HepG2 (cell line): ENCODE results near the gene NSD1. TPM values are rescaled to one million over a fixed set of nuclear protein-coding genes. Genes with fewer than 3 reads are reported as not detected.
A peak's percentile ranks its signal among the peaks of the same experiment; 100 is the strongest.

Experiments
- ATAC-seq: fragments of 200-7000 bp; cut with Tn5 transposase; 3 replicates; pipeline ENCODE4 v1.9.1; 2020; ENCODE audit warnings: mild to moderate bottlenecking, moderate library complexity
- BruUV-seq: library from RNA; stranded (reverse); fragments of 400-500 nt; replicated peaks from 2 replicates; lab custom pipeline; 2021; lab: Mats Ljungman, UMichigan
- CTCF ChIA-PET: fragments of 300-600 bp; formaldehyde crosslinking; extraction: SDS; loops from one replicate; lab custom pipeline; 2021; ENCODE audit warnings: low total read pairs, inconsistent platforms, low intra/inter-chr PET ratio; lab: Yijun Ruan, JAX
- POLR2A ChIA-PET: fragments of 350-600 bp; sonication (Branson Sonifier 250); formaldehyde crosslinking; loops from one replicate; lab custom pipeline; 2020; ENCODE audit warnings: antibody characterized with exemption, inconsistent platforms; lab: Yijun Ruan, JAX
- DNase-seq: peaks from one replicate; pipeline ENCODE4 v3.0.0-alpha.2; 2015; ENCODE audit warnings: low spot score
- FAIRE-seq: peaks from 3 replicates; lab custom pipeline; 2011; peaks lifted over from hg19 to GRCh38; lab: Jason Lieb, UNC
- H2AFZ ChIP-seq: one replicate; pipeline ENCODE4 v1.6.1; 2011; ENCODE audit warnings: low read length, inconsistent platforms
- H3K27ac ChIP-seq: fragments of 300-600 bp; 3 replicates; pipeline ENCODE4 v1.8.0; 2011; ENCODE audit warnings: mixed run types, mild to moderate bottlenecking, mixed read lengths, low read length, inconsistent platforms; ENCODE audit not compliant: insufficient read depth; ENCODE audit errors: extremely low read length
- H3K27me3 ChIP-seq, 2 experiments: fragments of 200-600 bp in 1 of 2; 2 replicates in 1 of 2; 3 replicates in 1 of 2; pipeline versions ENCODE4 v1.6.0 to v1.8.0; 2011; ENCODE audit warnings: low read length in 2 of 2, mild to moderate bottlenecking in 2 of 2, moderate library complexity in 2 of 2, inconsistent platforms in 1 of 2; ENCODE audit not compliant: insufficient read depth in 2 of 2, control insufficient read depth in 1 of 2
- H3K36me3 ChIP-seq, 2 experiments: fragments of 200-600 bp in 1 of 2; replicated peaks in 1 of 2; 2 replicates in 1 of 2; 3 replicates in 1 of 2; pipeline versions ENCODE4 v1.5.1 to v1.8.0; 2011; ENCODE audit warnings: low read length in 2 of 2, inconsistent platforms in 1 of 2; ENCODE audit not compliant: insufficient read depth in 2 of 2, control insufficient read depth in 1 of 2
- H3K4me1 ChIP-seq: 2 replicates; pipeline ENCODE4 v1.5.1; 2012; ENCODE audit warnings: low read length, inconsistent platforms; ENCODE audit not compliant: insufficient read depth
- H3K4me2 ChIP-seq: 2 replicates; pipeline ENCODE4 v1.6.0; 2011; ENCODE audit warnings: low read depth, low read length, inconsistent platforms
- H3K4me3 ChIP-seq, 3 experiments: fragments of 200-600 bp in 1 of 3; sonication (generic), shearing (Covaris generic) in 1 of 3; replicated peaks in 1 of 3; 2 replicates each; pipeline ENCODE4 v1.5.1; 2011 to 2016; ENCODE audit warnings: low read length in 3 of 3, inconsistent platforms in 2 of 3, low read depth in 2 of 3, mild to moderate bottlenecking in 2 of 3, control low read depth in 1 of 3, mixed read lengths in 1 of 3; ENCODE audit not compliant: insufficient read depth in 1 of 3
- H3K79me2 ChIP-seq: one replicate; pipeline ENCODE4 v1.6.1; 2011; ENCODE audit warnings: low read length, inconsistent platforms; ENCODE audit not compliant: insufficient read depth
- H3K9ac ChIP-seq: 2 replicates; pipeline ENCODE4 v1.6.0; 2011; ENCODE audit warnings: mild to moderate bottlenecking, low read depth, low read length, inconsistent platforms; ENCODE audit not compliant: insufficient read depth
- H3K9me3 ChIP-seq: 2 replicates; pipeline ENCODE4 v1.5.1; 2012; ENCODE audit warnings: mild to moderate bottlenecking, low read length
- H4K20me1 ChIP-seq: 2 replicates; pipeline ENCODE4 v1.6.0; 2011; ENCODE audit warnings: inconsistent platforms, mild to moderate bottlenecking, low read length, moderate library complexity; ENCODE audit not compliant: insufficient read depth
- ELF3 ChIP-seq: IDR thresholded peaks from 2 replicates; pipeline ENCODE4 v1.6.1; 2016; ENCODE audit warnings: missing genetic modification reagents, missing compliant biosample characterization
- NFRKB ChIP-seq: fragments of 450-650 bp; IDR thresholded peaks from 2 replicates; pipeline ENCODE4 v1.6.1; 2017
- NFYB ChIP-seq: sonication (generic); formaldehyde crosslinking; IDR thresholded peaks from 2 replicates; pipeline ENCODE4 v1.4.0; 2020; ENCODE audit warnings: missing genetic modification reagents
- SMC3 ChIP-seq: IDR thresholded peaks from 2 replicates; pipeline ENCODE4 v1.6.1; 2011; ENCODE audit warnings: low read length, improper control_type of control experiment
- STAG1 ChIP-seq: sonication (generic); formaldehyde crosslinking; IDR thresholded peaks from 2 replicates; pipeline ENCODE4 v1.4.0; 2020; ENCODE audit warnings: missing genetic modification reagents
- ZFP36L1 ChIP-seq: sonication (generic); formaldehyde crosslinking; IDR thresholded peaks from 2 replicates; pipeline ENCODE4 v1.8.0; 2022; ENCODE audit warnings: mild to moderate bottlenecking, missing genetic modification reagents, moderate library complexity
- ZNF280D ChIP-seq: sonication (generic); formaldehyde crosslinking; IDR thresholded peaks from 2 replicates; pipeline ENCODE4 v1.5.1; 2020; ENCODE audit warnings: mild to moderate bottlenecking, missing genetic modification reagents
- ZNF33B ChIP-seq: sonication (generic); formaldehyde crosslinking; IDR thresholded peaks from 2 replicates; pipeline ENCODE4 v1.5.1; 2020; ENCODE audit warnings: mild to moderate bottlenecking, missing genetic modification reagents
- ZNF432 ChIP-seq: sonication (generic); formaldehyde crosslinking; IDR thresholded peaks from 2 replicates; pipeline ENCODE4 v1.5.0; 2020; ENCODE audit warnings: missing genetic modification reagents, mild to moderate bottlenecking, borderline replicate concordance
- ZNF513 ChIP-seq: sonication (generic); formaldehyde crosslinking; conservative IDR thresholded peaks from 2 replicates; pipeline ENCODE4 v1.5.0; 2020; ENCODE audit warnings: missing genetic modification reagents
- ZNF839 ChIP-seq: sonication (generic); formaldehyde crosslinking; IDR thresholded peaks from 2 replicates; pipeline ENCODE4 v1.4.0; 2020; ENCODE audit warnings: missing genetic modification reagents, mild to moderate bottlenecking, borderline replicate concordance
- ZSCAN5A ChIP-seq: sonication (generic); formaldehyde crosslinking; IDR thresholded peaks from 2 replicates; pipeline ENCODE4 v1.8.0; 2022; ENCODE audit warnings: mild to moderate bottlenecking, missing genetic modification reagents, borderline replicate concordance
- WGBS: methylation state at CpG from one replicate; pipeline ENCODE4 v1.1.6; 2017; ENCODE audit warnings: low lambda C conversion rate; 5-methylcytosine and 5-hydroxymethylcytosine counted together
- in situ Hi-C: cut with HindIII; loops from 2 replicates; pipeline ENCODE4 v1.10.0; 2017; ENCODE audit warnings: low pct_unique_long_range_greater_than_20kb; ENCODE audit not compliant: extremely low pct_ligation_motif_present
- intact Hi-C: fragments of 100-400 bp; cut with micrococcal nuclease; formaldehyde crosslinking; loops from one replicate; pipeline ENCODE4 v1.10.0; 2022; ENCODE audit not compliant: unreplicated experiment
- polyA plus RNA-seq, 8 experiments: library from polyadenylated mRNA; depleted of rRNA in 3 of 8; stranded (reverse) in 7 of 8; unstranded in 1 of 8; fragments of >200 nt; fragmentation: Illumina TruSeq in 4 of 8; extraction: Trizol in 4 of 8; gene quantifications; 2 replicates each; pipeline versions ENCODE4 v1.2.1 to v1.2.3, GENCODE V29; 2011 to 2016; ENCODE audit warnings: low read depth in 4 of 8, missing spikeins in 1 of 8, mixed read lengths in 1 of 8; ENCODE audit not compliant: insufficient read depth in 1 of 8
- total RNA-seq, 5 experiments: library from RNA; depleted of rRNA; stranded (reverse); fragments of >200 nt; fragmentation: Illumina TruSeq; extraction: Trizol; gene quantifications; 2 replicates each; pipeline ENCODE4 v1.2.3, GENCODE V29; 2016; ENCODE audit warnings: low read depth in 1 of 5

The NSD1 gene
- total and polyA plus RNA-seq, 2 of the 13 experiments (the other 11 are each of a cell fraction or from before 2014, with no cell fraction given), result 0.01 to 0.09 TPM

DNA sequence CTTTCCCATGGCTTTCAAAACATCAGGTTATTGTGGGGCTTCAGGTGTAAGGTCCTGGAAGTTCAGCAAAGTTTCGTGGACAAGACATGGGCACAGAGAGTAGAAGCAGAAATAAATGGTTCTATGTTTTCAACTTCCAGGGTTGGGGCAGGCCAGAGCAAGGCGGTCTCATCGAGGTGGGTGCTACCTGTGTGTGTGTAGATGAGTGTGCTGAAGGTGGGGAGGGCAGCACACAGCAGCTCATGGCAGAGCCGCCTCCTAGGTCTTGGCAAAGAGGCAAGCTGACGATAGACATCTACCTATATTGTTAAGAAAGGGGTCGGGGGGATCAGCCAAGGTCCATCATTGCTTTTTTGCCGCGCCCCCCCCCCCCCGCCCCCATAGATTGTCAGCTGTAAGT is 166.1 kb downstream of the NSD1 start:
- Histone ChIP-seq H2AFZ (no peak overlapping the region), H3K4me2 (no peak overlapping the region), H3K27ac (no peak overlapping the region), H3K9me3 (no peaks in the 10 kb centered on the region), H3K4me3 (no peak overlapping the region), H3K27me3 (no peaks in the 10 kb centered on the region; a peak in 2 of 5 replicates), H3K79me2 (peaks cover 21% of the 10 kb centered on the region), H3K4me1 (peaks cover 23% of the 10 kb centered on the region), H3K9ac (no peak overlapping the region), H3K36me3 (peaks cover 0 to 13% of the 10 kb centered on the region in 2 experiments; a peak in 3 of 5 replicates), H4K20me1 (peaks cover 6% of the 10 kb centered on the region)
- ChIA-PET POLR2A (no interaction called here), CTCF (no interaction called here)
- 95% methylated on average over 8 of the region's 9 CpGs for WGBS
- FAIRE-seq (no peak), ATAC-seq (no peak), DNase-seq (no peak)
- intact Hi-C loops, result no loop called here
- in situ Hi-C loops, result loop anchor here (5.0 kb wide), 1 partner anchor 187 kb away; no protein-coding TSS in a partner anchor
- no TSS peak for BruUV-seq
- no peak for TF ChIP-seq NFRKB
- no peak for TF ChIP-seq ZNF432 (CRISPR knock-in tag)

- WGBS, result 87% methylated on average over 4 of the region's 4 CpGs
- H3K9ac ChIP-seq, result no peak overlapping the region
- H4K20me1 ChIP-seq, result peaks cover 13% of the 10 kb centered on the region
- no peaks in the 10 kb centered on the region; a peak in 1 of 5 replicates for H3K27me3 ChIP-seq
- no peak overlapping the region for H2AFZ ChIP-seq
- in situ Hi-C loops (loop anchor here (5.0 kb wide), 1 partner anchor 188 kb away; no protein-coding TSS in a partner anchor), intact Hi-C loops (no loop called here)
- peaks cover 0 to 14% of the 10 kb centered on the region in 2 experiments; a peak in 3 of 5 replicates for H3K36me3 ChIP-seq
- H3K79me2 ChIP-seq, result peaks cover 27% of the 10 kb centered on the region
- H3K9me3 ChIP-seq, result no peaks in the 10 kb centered on the region
- H3K4me2 ChIP-seq, result no peak overlapping the region
- H3K4me1 ChIP-seq, result peaks cover 30% of the 10 kb centered on the region
- CTCF ChIA-PET, result no interaction called here
- DNase-seq, result no peak
- no peak overlapping the region for H3K4me3 ChIP-seq
- FAIRE-seq, result no peak
- H3K27ac ChIP-seq, result no peak overlapping the region
- BruUV-seq, result no TSS peak
- ATAC-seq, result no peak
- POLR2A ChIA-PET, result no interaction called here
- TF ChIP-seq NFYB (CRISPR knock-in tag) (no peak), ZFP36L1 (CRISPR knock-in tag) (no peak), ZNF839 (CRISPR knock-in tag) (no peak), STAG1 (CRISPR knock-in tag) (peak; percentile 26; the same call in 1 of the 2 replicates), ZNF513 (CRISPR knock-in tag) (no peak), ZSCAN5A (CRISPR knock-in tag) (no peak), ZNF280D (CRISPR knock-in tag) (no peak), ZNF33B (CRISPR knock-in tag) (no peak), ELF3 (CRISPR knock-in tag) (no peak), SMC3 (0 out of 2 replicates have a peak, but pooled peaks have one; percentile 10)
Measured at GRCh38 chr5:177300236-177300880, 166.8 kb downstream of the NSD1 start.
